Suprapubic skin (tissue), 4 donors: ENCODE measurements around the gene RPS21. TPM values are rescaled to one million over a fixed set of nuclear protein-coding genes. Genes with fewer than 3 reads are reported as not detected.
A peak's percentile ranks its signal among the peaks of the same experiment; 100 is the strongest.

ENCODE experiments used
- DNase-seq, 2 donors: peaks; one replicate each; pipeline ENCODE4 v3.0.0-alpha.2; 2019; ENCODE audit warnings: low spot score in 2 of 2
- H3K27ac ChIP-seq: fragments of 200-600 bp; sonication (generic); one replicate; pipeline ENCODE4 v1.5.1; 2019
- H3K27me3 ChIP-seq: fragments of 200-600 bp; sonication (generic); one replicate; pipeline ENCODE4 v1.5.1; 2019
- H3K36me3 ChIP-seq: fragments of 200-600 bp; sonication (generic); one replicate; pipeline ENCODE4 v1.5.1; 2019
- H3K4me1 ChIP-seq: fragments of 200-600 bp; sonication (generic); one replicate; pipeline ENCODE4 v1.5.1; 2019
- H3K4me3 ChIP-seq: fragments of 200-600 bp; sonication (generic); one replicate; pipeline ENCODE4 v1.5.1; 2019; ENCODE audit warnings: mild to moderate bottlenecking
- H3K9me3 ChIP-seq: fragments of 200-600 bp; sonication (generic); one replicate; pipeline ENCODE4 v1.5.1; 2019
- EP300 ChIP-seq: sonication (generic); formaldehyde crosslinking; IDR thresholded peaks from one replicate; pipeline ENCODE4 v1.6.1; 2017; ENCODE audit warnings: antibody characterized with exemption
- POLR2A ChIP-seq, 2 donors: fragments of 450-650 bp; IDR thresholded peaks; one replicate each; pipeline ENCODE4 v1.6.1; 2017; ENCODE audit warnings: antibody characterized with exemption in 2 of 2, mild to moderate bottlenecking in 2 of 2, moderate library complexity in 2 of 2
- POLR2AphosphoS5 ChIP-seq, 3 donors: sonication (generic); formaldehyde crosslinking; IDR thresholded peaks; one replicate each; pipeline ENCODE4 v1.6.1; 2017; ENCODE audit warnings: antibody characterized with exemption in 3 of 3
- WGBS: methylation state at CpG from one replicate; pipeline ENCODE4 v1.1.5; 2018; 5-methylcytosine and 5-hydroxymethylcytosine counted together
- total RNA-seq, 4 donors: library from RNA; depleted of rRNA; stranded (reverse); fragments of >200 nt; gene quantifications; one replicate each; pipeline ENCODE4 v1.1.0, GENCODE V29; 2016
- TF ChIP-seq, protein P1 (sequence below), 2 donors: fragments of 200-600 bp in 1 of 2; fragments of 450-650 bp in 1 of 2; sonication (generic) in 1 of 2; IDR thresholded peaks; one replicate each; pipeline ENCODE4 v1.5.1; 2016 to 2019; ENCODE audit warnings: antibody characterized with exemption in 2 of 2, mild to moderate bottlenecking in 1 of 2, moderate library complexity in 1 of 2

Gene RPS21
- total RNA-seq, 4 donors from 2014 or later = 1,604 to 3,217 (median 2,363) TPM

DNA sequence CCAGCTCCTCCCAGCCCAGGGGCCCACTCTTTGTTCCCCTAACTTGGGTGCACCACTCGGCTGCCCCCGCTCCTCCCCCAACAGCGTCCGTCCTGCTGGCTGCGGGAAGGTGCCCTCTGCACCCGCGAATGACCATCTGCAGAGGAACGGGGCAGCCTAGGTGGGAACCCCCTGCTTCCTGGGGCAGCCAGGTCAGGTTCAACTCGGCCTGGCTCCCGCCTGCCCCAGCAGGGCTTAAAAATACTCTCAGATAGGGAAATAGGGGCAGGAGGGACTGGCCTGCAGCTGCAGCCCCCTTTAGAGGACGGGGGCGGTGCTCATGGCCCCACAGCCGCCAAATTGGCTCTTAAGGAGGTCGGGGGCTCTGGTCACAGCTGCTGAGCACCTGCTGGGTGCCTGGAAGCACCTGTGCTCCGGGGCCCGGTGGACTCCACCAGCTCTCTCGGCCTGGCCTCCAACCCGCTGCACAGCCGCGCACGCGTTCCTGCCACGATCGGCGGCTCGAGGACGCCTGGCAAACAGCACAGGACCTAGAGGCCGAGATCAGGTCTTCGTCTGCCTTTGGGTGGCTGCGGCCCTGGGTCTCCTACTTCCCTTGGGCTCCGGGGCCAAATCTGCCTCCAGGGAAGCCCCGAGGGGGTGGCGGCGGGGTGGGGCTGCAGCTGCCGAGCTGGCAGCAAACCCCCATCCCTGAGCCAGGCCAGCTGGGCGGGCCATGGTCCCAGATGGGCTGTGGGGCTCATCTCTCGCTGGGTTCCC is 19.1 kb upstream of the RPS21 start:
- no peak for DNase-seq
- H3K4me1 ChIP-seq = peaks cover 82% of the 10 kb centered on the region
- WGBS = 6% methylated on average over 18 of the region's 37 CpGs

DNA sequence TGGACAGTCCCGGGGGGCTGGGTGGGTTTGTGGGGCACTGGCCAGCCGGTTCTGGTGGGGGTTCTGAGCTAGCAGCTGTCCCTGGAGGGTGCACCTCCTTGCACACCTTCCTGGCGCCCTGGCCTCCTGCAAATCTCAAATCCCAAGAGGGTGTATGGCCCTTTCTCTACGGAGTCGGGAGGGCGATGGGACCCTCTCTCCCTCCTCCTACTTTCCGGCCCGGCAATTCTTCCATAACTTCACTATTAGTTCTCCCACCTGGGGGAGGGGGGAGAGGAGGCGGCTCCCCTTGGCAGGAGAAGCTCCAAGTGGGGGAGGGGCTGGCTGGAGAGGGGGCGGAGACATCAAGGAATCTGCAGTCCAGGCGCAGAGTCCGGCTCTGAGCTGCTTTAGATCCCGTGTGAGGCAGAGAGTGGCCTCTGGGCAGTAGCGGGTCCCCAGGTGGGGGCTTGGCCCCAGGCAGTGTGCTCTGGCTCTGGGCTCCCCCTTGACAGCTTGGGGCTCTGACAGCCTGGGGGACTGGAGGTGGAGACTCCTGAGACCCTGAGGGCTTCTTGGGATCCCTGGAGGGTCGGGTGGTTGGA is 18.4 kb upstream of the RPS21 start:
- no peaks in the 10 kb centered on the region for H3K9me3 ChIP-seq
- 2% methylated on average over 8 of the region's 15 CpGs for WGBS
- H3K27me3 ChIP-seq = peaks cover 20% of the 10 kb centered on the region
- no peak overlapping the region for H3K27ac ChIP-seq
- no peak for DNase-seq
- TF ChIP-seq, protein P1, sequence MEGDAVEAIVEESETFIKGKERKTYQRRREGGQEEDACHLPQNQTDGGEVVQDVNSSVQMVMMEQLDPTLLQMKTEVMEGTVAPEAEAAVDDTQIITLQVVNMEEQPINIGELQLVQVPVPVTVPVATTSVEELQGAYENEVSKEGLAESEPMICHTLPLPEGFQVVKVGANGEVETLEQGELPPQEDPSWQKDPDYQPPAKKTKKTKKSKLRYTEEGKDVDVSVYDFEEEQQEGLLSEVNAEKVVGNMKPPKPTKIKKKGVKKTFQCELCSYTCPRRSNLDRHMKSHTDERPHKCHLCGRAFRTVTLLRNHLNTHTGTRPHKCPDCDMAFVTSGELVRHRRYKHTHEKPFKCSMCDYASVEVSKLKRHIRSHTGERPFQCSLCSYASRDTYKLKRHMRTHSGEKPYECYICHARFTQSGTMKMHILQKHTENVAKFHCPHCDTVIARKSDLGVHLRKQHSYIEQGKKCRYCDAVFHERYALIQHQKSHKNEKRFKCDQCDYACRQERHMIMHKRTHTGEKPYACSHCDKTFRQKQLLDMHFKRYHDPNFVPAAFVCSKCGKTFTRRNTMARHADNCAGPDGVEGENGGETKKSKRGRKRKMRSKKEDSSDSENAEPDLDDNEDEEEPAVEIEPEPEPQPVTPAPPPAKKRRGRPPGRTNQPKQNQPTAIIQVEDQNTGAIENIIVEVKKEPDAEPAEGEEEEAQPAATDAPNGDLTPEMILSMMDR (IDR thresholded peaks at IDR 0.05) = no peak
- TF ChIP-seq POLR2AphosphoS5 (IDR thresholded peaks at IDR 0.05) = no peak
- no peak for TF ChIP-seq EP300
- TF ChIP-seq POLR2A (IDR thresholded peaks at IDR 0.05) = no peak
- peak overlapping the region; percentile 83 for H3K4me3 ChIP-seq
- no peaks in the 10 kb centered on the region for H3K36me3 ChIP-seq
- H3K4me1 ChIP-seq = peaks cover 75% of the 10 kb centered on the region

More for the DNA sequence above, 19.1 kb upstream of the RPS21 start:
- Histone ChIP-seq H3K27me3 (peaks cover 20% of the 10 kb centered on the region), H3K36me3 (no peaks in the 10 kb centered on the region), H3K9me3 (no peaks in the 10 kb centered on the region), H3K4me3 (peak overlapping the region; percentile 83), H3K27ac (peak overlapping the region; percentile 94)
- TF ChIP-seq, protein P1 (IDR thresholded peaks at IDR 0.05) = no peak
- TF ChIP-seq POLR2AphosphoS5 (IDR thresholded peaks at IDR 0.05) = no peak
- no peak for TF ChIP-seq POLR2A (IDR thresholded peaks at IDR 0.05)
- no peak for TF ChIP-seq EP300

DNA sequence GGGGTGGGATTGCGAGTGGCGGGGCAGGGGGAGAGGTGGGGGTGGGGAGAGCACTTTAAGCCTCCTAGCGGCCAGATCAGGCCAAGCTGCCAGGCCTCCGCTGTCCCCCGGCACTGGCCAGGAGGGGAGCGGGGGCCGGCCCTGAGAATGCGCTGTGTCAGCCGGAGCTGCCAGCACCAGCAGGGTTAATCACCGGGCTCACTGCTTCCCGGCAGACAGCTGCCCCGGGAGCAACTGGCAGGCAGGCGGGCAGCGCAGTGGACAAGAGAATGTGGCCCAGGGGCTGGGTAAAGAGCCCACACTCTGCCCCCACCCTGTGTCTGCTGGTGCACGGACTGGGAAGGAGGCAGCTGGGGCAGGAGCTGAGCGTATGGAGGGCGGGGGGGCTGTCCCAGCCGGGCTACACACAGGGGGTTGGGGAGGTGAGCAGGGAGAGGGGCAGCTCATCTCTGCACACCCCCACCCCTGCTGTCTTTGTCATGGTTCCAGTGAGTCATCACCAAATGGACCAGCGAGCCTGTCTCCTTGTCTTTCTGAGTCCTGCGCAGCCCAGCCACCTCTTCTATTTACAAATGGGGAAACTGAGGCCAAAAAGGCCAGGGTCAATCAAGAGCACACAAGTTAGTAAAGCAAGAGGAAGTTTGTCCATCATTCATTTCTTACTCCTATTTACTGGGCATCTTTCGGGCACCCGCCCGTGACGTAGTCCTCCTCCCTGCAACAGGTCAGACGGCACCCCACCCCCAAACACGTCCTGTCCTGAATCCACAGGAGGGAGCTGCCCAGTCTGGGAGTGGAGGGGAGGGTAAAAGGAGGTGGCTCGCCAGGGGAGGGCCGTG is 17.7 kb upstream of the RPS21 start:
- Histone ChIP-seq H3K9me3 (no peaks in the 10 kb centered on the region), H3K36me3 (no peaks in the 10 kb centered on the region), H3K4me1 (peaks cover 68% of the 10 kb centered on the region), H3K27me3 (peaks cover 23% of the 10 kb centered on the region), H3K27ac (no peak overlapping the region), H3K4me3 (peak overlapping the region; percentile 83)
- no peak for TF ChIP-seq POLR2AphosphoS5 (IDR thresholded peaks at IDR 0.05)
- no peak for TF ChIP-seq EP300
- TF ChIP-seq, protein P1 (IDR thresholded peaks at IDR 0.05) = peak in 1 of 2 donors; percentile 30
- WGBS = 37% methylated on average over 12 of the region's 28 CpGs
- no peak for DNase-seq

DNA sequence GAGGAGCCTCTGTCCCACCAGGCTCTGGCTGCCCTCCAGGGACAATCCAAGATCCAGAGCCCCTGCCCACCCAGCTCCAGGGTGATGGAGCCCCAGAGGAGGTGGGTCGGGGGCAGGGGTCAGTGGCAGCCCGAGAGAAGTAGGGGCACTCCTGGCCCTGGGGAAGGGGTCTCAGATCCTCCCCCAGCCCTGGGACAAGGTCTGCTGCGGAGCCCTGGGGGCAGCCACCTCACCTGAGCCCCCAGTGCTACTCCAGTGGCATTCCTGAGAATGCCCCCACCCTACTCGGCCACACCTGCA is 17.1 kb upstream of the RPS21 start:
- Histone ChIP-seq H3K4me3 (no peak overlapping the region), H3K4me1 (peaks cover 67% of the 10 kb centered on the region), H3K36me3 (no peaks in the 10 kb centered on the region), H3K27ac (peak overlapping the region; percentile 31), H3K27me3 (peaks cover 24% of the 10 kb centered on the region), H3K9me3 (no peaks in the 10 kb centered on the region)
- DNase-seq = no peak
- no CpG with 5 or more reads among the region's 4 CpGs for WGBS
- TF ChIP-seq, protein P1 (IDR thresholded peaks at IDR 0.05) = no peak
- no peak for TF ChIP-seq POLR2A (IDR thresholded peaks at IDR 0.05)
- TF ChIP-seq EP300 = no peak
